ENCODE data around the gene LILRA6. TPM values are rescaled to one million over a fixed set of nuclear protein-coding genes. Genes with fewer than 3 reads are reported as not detected.

The LILRA6 gene
- total and polyA plus RNA-seq, 10 of the 15 experiments (the other 5 are each of a cell fraction or from before 2014, with no cell fraction given): 0.04 to 1.7 (median 0.09) TPM; not detected in 2

GRCh38 chr19:54266133-54266532 is 23.5 kb upstream of the LILRA6 start (continued):
- TF ChIP-seq PKNOX1 (IDR thresholded peaks at IDR 0.05): no peak
- no peak for TF ChIP-seq STAT1 (conservative IDR thresholded peaks at IDR 0.05)
- TF ChIP-seq TAF1 (IDR thresholded peaks at IDR 0.05; ENCODE audit: borderline replicate concordance, low read depth, low read length): no peak
- no peak for TF ChIP-seq ATF7 (IDR thresholded peaks at IDR 0.05; ENCODE audit: low read depth)
- TF ChIP-seq SREBF2 (IDR thresholded peaks at IDR 0.05; ENCODE audit: low read length): no peak
- peak; percentile 75 to 87 (median 77) for TF ChIP-seq CTCF (IDR thresholded peaks at IDR 0.05 in 2 of 3, conservative IDR thresholded peaks at IDR 0.05 in 1 of 3; ENCODE audit: control insufficient read depth in 2 of 3, extremely low read depth in 1 of 3, insufficient read depth in 1 of 3, low read depth in 3 of 3, low read length in 3 of 3)
- TF ChIP-seq ESRRA (IDR thresholded peaks at IDR 0.05; ENCODE audit: low read length): no peak

GRCh38 chr19:54262470-54262869 is 19.9 kb upstream of the LILRA6 start:
- POLR2A ChIA-PET: no interaction called here
- no peak for DNase-seq (ENCODE audit: low read depth, low spot score)
- SMC1A ChIA-PET (ENCODE audit: uncharacterized antibody, unreplicated experiment): no interaction called here

More at GRCh38 chr19:54262470-54262869, 19.9 kb upstream of the LILRA6 start:
- Histone ChIP-seq H3K4me2 (ENCODE audit: control insufficient read depth, insufficient read depth) (no peak overlapping the region), H3K4me1 (ENCODE audit: control insufficient read depth, insufficient read depth, low read length) (no peaks in the 10 kb centered on the region), H3K9me3 (replicated peaks; ENCODE audit: control insufficient read depth, insufficient read depth, low read length) (no peaks in the 10 kb centered on the region), H3K27me3 (replicated peaks in 1 of 2; ENCODE audit: control insufficient read depth in 2 of 2, insufficient read depth in 2 of 2, low read length in 1 of 2) (no peaks in the 10 kb centered on the region), H4K20me1 (ENCODE audit: control insufficient read depth, insufficient read depth) (no peaks in the 10 kb centered on the region), H3K36me3 (ENCODE audit: control insufficient read depth in 2 of 2, insufficient read depth in 2 of 2, low read length in 1 of 2) (no peaks in the 10 kb centered on the region), H2AFZ (ENCODE audit: control insufficient read depth, low read depth, low read length) (no peak overlapping the region), H3K9ac (ENCODE audit: control insufficient read depth, insufficient read depth, low read length) (no peak overlapping the region), H3K4me3 (no peak overlapping the region), H3K27ac (ENCODE audit: control insufficient read depth, insufficient read depth) (no peak overlapping the region), H3K79me2 (ENCODE audit: control insufficient read depth, insufficient read depth, low read length) (no peaks in the 10 kb centered on the region)
- in situ Hi-C loops (cut with MboI): no loop called here
- ChIA-PET RAD21 (ENCODE audit: unreplicated experiment) (no interaction called here), CTCF (no interaction called here)
- no peak for TF ChIP-seq ATF7 (IDR thresholded peaks at IDR 0.05; ENCODE audit: low read depth)
- FAIRE-seq (no peak), ATAC-seq (no peak)
- 16% methylated on average over 2 of the region's 2 CpGs for WGBS (ENCODE audit: insufficient coverage, insufficient replicate concordance, low lambda C conversion rate, missing lambda C conversion rate)
- intact Hi-C loops (cut with micrococcal nuclease; ENCODE audit: unreplicated experiment): no loop called here
- no TSS peak for BruUV-seq (replicated peaks)
